Measurements from ENCODE around the gene POU3F1.

- no peak for TF ChIP-seq CTCF (IDR thresholded peaks at IDR 0.05)
- TF ChIP-seq POLR2A (IDR thresholded peaks at IDR 0.05), result no peak
These were observed 17.0 kb upstream of the POU3F1 start for GRCh38 chr1:38063616-38064015.

Data from adrenal gland (tissue), 5 donors.